GM10847 (cell line): ENCODE measurements around the gene DDX49.

Source experiments
- POLR2A ChIP-seq: IDR thresholded peaks from 2 replicates; pipeline ENCODE4 v1.6.1; 2011; ENCODE audit not compliant: insufficient read length; ENCODE audit errors: extremely low read depth

The DDX49 gene

GRCh38 chr19:18922228-18922985 is 2.9 kb downstream of the DDX49 start:
- no peak for TF ChIP-seq POLR2A

GRCh38 chr19:18924684-18925213 is 5.2 kb downstream of the DDX49 start:
- no peak for TF ChIP-seq POLR2A

- TF ChIP-seq POLR2A = no peak
Measured at GRCh38 chr19:18928018-18928805, 8.7 kb downstream of the DDX49 start.

GRCh38 chr19:18929311-18929710 is 9.8 kb downstream of the DDX49 start:
- TF ChIP-seq POLR2A = no peak

GRCh38 chr19:18931316-18932162 is 12.0 kb downstream of the DDX49 start:
- no peak for TF ChIP-seq POLR2A

GRCh38 chr19:18932216-18932841 is 12.8 kb downstream of the DDX49 start:
- no peak for TF ChIP-seq POLR2A

GRCh38 chr19:18933297-18933696 is 13.8 kb downstream of the DDX49 start:
- no peak for TF ChIP-seq POLR2A

GRCh38 chr19:18939163-18939562 is 19.6 kb downstream of the DDX49 start:
- no peak for TF ChIP-seq POLR2A

- no peak for TF ChIP-seq POLR2A
Measured at GRCh38 chr19:18939922-18940768, 20.6 kb downstream of the DDX49 start.

GRCh38 chr19:18940769-18941627 is 21.5 kb downstream of the DDX49 start, which contains the start of gene HOMER3:
Gene HOMER3, minus strand, starts transcription at chr19:18941217. Its CDS starts 2,235 bp downstream, at chr19:18938982.
- no peak for TF ChIP-seq POLR2A

GRCh38 chr19:18941628-18942354 is 22.3 kb downstream of the DDX49 start:
- no peak for TF ChIP-seq POLR2A

- TF ChIP-seq POLR2A = no peak
Measured at GRCh38 chr19:18942692-18943091, 23.2 kb downstream of the DDX49 start.

- no peak for TF ChIP-seq POLR2A
Measured at GRCh38 chr19:18943465-18943864, 23.9 kb downstream of the DDX49 start.

GRCh38 chr19:18945297-18945696 is 25.8 kb downstream of the DDX49 start:
- TF ChIP-seq POLR2A = no peak
